ENCODE results near the gene LYAR.
A peak's percentile ranks its signal among the peaks of the same experiment; 100 is the strongest.

DNA sequence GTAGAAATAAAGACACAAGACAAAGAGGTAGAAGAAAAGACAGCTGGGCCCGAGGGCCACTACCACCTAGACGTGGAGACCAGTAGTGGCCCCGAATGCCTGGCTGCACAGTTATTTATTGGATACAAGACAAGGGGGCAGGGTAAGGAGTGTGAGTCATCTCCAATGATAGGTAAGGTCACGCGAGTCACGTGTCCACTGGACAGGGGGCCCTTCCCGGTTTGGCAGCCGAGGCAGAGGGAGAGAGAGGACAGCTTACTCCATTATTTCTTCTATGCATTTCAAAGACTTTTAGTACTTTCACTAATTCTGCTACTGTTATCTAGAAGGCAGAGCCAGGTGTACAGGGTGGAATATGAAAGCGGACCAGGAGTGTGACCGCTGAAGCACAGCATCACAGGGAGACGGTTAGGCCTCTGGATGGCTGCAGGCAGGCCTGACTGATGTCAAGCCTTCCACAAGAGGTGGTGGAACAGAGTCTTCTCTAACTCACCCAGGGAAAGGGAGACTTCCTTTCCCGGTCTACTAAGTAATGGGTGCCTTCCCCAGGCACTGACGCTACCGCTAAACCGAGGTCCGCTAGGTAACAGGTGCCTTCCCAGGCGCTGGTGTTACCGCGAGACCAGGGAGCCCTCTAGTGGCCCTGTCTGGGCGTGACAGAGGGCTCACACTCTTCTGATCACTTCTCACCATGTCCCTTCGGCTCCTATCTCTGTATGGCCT, 45.0 kb upstream of the LYAR start:
- TF ChIP-seq, protein P1, sequence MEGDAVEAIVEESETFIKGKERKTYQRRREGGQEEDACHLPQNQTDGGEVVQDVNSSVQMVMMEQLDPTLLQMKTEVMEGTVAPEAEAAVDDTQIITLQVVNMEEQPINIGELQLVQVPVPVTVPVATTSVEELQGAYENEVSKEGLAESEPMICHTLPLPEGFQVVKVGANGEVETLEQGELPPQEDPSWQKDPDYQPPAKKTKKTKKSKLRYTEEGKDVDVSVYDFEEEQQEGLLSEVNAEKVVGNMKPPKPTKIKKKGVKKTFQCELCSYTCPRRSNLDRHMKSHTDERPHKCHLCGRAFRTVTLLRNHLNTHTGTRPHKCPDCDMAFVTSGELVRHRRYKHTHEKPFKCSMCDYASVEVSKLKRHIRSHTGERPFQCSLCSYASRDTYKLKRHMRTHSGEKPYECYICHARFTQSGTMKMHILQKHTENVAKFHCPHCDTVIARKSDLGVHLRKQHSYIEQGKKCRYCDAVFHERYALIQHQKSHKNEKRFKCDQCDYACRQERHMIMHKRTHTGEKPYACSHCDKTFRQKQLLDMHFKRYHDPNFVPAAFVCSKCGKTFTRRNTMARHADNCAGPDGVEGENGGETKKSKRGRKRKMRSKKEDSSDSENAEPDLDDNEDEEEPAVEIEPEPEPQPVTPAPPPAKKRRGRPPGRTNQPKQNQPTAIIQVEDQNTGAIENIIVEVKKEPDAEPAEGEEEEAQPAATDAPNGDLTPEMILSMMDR (IDR thresholded peaks at IDR 0.05), result peak; percentile 19 to 67 (median 52)
- TF ChIP-seq POLR2A (IDR thresholded peaks at IDR 0.05), result no peak

All from thyroid gland (tissue), 4 donors.